ENCODE data around the gene SETX.

The SETX gene

DNA sequence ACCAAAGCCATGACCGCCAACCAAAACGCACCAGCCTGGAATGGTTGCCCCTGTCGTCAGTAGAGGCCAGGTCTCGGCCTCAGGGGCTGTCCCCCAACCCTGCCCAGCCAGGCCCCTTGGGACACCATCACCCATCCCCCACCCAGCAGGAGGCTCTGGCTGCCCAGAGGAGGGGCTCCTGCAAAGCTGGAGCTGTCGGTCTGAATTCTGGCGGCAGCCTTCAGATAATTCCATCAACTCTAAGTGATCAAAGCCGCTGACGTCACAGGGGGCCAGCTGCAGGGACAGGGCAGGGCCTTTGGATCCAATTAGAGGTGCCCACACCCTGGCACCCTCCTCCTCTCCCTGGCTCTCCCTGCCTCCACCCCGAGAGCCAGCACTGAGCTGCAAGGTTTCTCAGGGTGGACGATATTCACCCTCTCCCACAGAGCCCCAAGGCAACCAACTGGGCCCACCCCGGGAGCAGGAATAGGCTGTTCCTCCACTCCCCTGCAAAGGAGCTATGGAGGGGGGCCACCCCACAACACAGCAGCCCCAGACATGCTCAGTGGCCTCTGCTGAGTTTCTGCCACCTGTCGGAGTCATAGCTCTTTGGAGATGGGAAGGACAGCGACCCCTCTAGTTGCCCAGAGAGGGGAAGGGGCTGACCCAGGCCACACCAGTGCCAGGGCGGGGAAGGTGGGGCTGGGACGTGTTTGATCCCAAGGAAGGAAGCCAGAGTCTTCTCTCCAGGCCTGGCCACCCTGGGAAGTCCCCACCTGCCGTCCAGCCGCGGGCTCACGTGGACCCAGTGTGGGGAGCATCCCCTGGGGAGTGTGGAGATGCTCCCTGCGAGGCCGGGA is 114.6 kb downstream of the SETX start:
- no peak for DNase-seq (ENCODE audit: low spot score)

GRCh38 chr9:132239518-132239917 is 115.3 kb downstream of the SETX start:
- no peak for DNase-seq (ENCODE audit: low spot score)

GRCh38 chr9:132238992-132239391 is 115.8 kb downstream of the SETX start:
- DNase-seq (ENCODE audit: low spot score): no peak

DNA sequence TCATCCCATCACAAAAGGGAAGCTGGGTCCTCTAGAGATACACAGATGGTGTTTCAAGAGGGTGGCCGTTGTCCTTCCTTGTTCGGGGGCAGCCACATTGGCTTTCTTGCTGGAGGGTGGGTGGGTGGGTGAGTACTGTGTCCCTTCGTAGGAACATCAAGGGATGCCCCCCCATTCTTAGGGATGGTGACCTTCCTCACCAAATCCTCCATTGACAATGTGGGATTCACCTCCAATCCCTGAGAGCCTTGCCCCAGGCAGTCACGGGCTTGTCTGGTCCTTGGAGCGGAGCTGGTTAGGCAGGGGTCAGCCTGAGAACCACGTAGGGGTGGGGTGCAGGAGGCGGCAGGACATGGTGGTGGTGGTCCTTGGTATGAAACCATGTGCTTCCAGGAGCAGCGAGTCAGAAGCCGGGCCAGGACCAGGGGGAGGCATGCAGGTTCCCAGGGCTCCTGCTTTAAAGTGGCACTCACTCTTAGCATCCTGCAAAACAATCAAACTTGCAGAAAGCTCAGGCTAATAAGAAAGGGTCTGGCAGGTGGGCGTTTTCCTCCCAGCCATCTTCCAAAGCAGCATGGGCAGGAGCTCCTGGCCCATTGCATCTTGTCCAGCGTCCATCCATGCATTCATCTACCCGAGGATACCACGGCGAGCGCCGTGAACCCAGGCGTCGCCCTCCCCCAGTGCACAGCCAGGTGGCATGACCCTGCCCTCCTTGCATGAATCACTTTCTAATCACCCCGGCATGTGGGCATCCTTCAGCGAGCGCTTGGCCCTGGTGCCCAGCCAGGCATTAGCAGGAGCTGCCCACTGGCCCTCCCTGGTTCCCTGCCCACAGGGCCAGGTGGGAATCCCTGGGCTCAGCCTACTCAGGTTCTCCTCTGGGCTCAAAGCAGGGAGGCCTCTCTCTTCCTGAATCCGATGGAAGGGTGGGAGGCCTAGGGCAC is 116.5 kb downstream of the SETX start:
- no peak for DNase-seq (ENCODE audit: low spot score)

- DNase-seq (ENCODE audit: low spot score): no peak
These were observed 117.3 kb downstream of the SETX start for GRCh38 chr9:132237481-132237880.

DNA sequence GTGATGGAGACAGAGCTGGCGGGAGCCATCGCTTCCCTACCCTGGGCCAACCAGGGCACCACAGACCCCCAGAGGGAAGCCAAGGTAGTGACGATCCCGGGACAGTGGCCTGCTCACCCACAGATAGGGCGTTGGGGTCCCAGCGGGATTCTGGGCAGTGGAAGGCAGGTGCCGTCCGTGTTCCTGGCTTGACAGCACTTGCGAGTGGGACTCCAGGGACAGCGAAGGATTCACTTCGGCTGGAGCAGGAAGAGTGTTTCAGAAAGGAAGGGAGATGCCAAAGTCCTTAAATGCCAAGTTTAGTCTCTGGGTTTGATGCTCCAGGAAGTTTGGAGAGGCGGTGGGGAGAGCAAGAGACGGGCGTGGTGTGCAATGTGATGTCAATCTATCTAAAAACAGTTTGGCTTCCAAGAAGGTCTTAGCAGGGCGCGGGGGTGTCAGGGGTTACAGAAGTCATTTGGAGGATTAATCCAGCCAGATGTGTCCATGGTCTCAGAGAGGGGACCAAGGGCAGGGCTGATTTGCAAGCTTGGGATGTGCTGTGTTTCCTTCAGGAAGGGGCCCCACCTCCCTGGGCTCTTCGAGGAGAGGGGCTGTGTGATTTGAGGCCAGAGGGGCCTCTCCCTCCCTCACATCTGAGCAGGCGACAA is 118.0 kb downstream of the SETX start:
- no peak for DNase-seq (ENCODE audit: low spot score)

GRCh38 chr9:132235894-132236661 is 118.7 kb downstream of the SETX start:
- peak; percentile 83 for DNase-seq (ENCODE audit: low spot score)

- DNase-seq (ENCODE audit: low spot score): no peak
These were observed 119.7 kb downstream of the SETX start for GRCh38 chr9:132235125-132235524.

GRCh38 chr9:132234535-132234934 is 120.3 kb downstream of the SETX start:
- DNase-seq (ENCODE audit: low spot score): no peak

- no peak for DNase-seq (ENCODE audit: low spot score)
These were observed 121.6 kb downstream of the SETX start for GRCh38 chr9:132233138-132233537.

GRCh38 chr9:132232522-132232921 is 122.3 kb downstream of the SETX start:
- no peak for DNase-seq (ENCODE audit: low spot score)

- no peak for DNase-seq (ENCODE audit: low spot score)
These were observed 123.6 kb downstream of the SETX start for GRCh38 chr9:132231019-132231701.

GRCh38 chr9:132230605-132231004 is 124.2 kb downstream of the SETX start:
- no peak for DNase-seq (ENCODE audit: low spot score)

DNA sequence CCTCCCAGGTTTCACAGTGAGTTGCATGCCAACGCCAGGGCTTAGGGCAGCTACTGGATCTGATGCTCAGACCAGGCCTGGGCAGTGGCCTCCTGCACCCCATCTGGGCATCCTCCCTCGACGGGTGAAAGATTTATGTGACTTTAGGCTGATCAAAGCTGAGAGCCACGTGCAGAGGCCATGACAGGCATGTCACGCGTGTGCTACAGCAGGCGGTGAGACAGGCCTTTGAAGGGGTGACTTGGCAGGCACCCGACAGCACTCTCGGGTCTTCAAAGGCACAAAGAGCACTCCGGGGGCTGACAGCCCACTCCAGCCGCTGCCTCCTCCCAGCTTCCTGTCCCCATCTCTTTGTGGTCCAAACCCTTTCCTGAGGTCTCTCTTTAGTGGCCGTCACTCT is 126.7 kb downstream of the SETX start:
- no peak for DNase-seq (ENCODE audit: low spot score)

GRCh38 chr9:132226571-132227430 is 128.0 kb downstream of the SETX start:
- DNase-seq (ENCODE audit: low spot score): no peak

DNA sequence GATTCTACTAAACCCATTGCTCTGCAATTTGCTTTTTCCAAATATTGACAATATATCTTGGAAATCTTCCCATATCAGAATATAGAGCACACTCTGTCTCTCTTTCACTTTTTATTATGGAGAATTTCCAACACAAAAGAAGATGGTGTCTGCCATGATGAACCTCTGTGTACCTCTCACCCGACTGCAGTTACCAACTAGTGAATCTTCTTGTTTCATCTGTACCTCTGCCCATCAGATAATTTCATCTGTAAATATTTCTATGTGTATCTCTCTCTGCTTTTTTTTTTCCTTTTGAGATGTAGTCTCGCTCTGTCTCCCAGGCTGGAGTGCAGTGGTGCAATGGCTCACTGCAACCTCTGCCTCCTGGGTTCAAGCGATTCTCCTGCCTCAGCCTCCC is 130.1 kb downstream of the SETX start:
- DNase-seq (ENCODE audit: low spot score): no peak

GRCh38 chr9:132221941-132222340 is 132.8 kb downstream of the SETX start:
- no peak for DNase-seq (ENCODE audit: low spot score)

- DNase-seq (ENCODE audit: low spot score): no peak
These were observed 136.6 kb downstream of the SETX start for GRCh38 chr9:132218208-132218607.

DNA sequence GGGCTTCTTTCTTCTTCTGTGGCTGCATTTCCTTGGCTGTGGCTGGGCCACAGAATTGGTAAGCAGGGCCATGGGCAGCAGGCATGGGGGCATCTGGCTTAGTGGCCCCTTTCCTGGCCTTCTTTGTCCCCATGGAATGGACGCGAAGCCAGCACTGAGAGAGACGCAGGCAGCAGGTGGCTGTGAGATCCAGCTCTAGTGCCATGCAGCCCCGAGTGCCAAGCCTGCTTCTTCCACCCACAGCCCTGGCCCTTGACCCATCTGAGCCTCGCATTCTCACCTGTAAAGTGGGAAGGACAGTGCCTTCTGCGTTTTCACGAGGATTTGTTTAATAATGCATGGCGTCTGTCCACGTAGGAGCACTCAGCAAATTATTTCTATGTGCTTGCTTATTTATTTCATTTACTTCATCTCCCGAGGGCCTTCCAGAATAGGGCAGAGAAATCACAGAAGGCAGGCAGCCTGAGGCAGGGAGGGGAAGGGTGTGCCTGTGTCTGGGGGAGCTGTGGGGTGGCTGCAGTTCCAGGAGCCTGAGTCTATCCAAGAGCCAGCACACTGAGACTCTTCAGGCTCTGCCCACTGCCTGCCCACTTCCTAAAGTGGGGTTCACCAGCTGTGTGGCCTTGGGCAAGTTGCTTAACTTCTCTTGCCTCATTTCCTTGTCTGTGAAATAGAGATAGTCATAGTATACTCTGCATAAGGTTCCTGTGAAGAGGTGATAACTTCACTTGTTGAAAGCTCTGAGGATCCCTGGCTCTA is 137.7 kb downstream of the SETX start:
- no peak for DNase-seq (ENCODE audit: low spot score)

Data from germinal center (tissue), 1 donor.